GM12873 (cell line): Measurements from ENCODE around the gene GRK5.

Source experiments
- TF ChIP-seq, protein P1 (sequence below): IDR thresholded peaks from 2 replicates; pipeline ENCODE4 v1.5.1; 2012; ENCODE audit warnings: low read depth, mild to moderate bottlenecking, moderate library complexity, low read length, control low read depth; ENCODE audit not compliant: insufficient read depth; ENCODE audit errors: missing control alignments

Gene GRK5

DNA sequence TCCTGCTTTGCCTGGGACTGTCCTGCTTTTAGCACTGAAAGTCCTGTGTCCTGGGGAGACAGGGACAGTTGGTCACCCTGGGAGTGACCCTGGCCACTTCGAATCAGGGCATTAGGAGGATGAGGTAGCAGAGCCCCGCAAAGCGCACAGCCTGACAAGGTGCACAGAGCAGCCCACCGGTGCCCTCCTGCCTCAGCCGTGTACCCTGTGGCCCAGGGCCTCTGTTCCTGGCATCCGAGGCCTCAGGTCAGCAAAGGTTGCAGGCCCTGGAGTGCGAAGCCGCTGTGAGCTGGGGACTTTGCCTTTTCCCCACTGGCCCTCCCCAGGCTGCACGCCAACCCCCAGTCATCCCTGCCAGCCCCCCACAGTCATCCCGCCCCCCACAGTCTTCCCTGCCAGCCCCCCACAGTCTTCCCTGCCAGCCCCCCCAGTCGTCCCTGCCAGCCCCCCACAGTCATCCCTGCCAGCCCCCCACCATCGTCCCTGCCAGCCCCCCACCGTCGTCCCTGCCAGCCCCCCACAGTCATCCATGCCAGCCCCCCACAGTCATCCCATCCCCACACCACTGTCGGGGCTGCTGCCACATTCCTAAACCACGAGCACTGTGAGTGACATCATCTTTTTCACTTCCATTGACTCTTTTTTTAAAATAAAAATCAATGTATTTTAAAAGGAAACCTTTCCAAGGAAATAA is 243.4 kb downstream of the GRK5 start:
- TF ChIP-seq, protein P1, sequence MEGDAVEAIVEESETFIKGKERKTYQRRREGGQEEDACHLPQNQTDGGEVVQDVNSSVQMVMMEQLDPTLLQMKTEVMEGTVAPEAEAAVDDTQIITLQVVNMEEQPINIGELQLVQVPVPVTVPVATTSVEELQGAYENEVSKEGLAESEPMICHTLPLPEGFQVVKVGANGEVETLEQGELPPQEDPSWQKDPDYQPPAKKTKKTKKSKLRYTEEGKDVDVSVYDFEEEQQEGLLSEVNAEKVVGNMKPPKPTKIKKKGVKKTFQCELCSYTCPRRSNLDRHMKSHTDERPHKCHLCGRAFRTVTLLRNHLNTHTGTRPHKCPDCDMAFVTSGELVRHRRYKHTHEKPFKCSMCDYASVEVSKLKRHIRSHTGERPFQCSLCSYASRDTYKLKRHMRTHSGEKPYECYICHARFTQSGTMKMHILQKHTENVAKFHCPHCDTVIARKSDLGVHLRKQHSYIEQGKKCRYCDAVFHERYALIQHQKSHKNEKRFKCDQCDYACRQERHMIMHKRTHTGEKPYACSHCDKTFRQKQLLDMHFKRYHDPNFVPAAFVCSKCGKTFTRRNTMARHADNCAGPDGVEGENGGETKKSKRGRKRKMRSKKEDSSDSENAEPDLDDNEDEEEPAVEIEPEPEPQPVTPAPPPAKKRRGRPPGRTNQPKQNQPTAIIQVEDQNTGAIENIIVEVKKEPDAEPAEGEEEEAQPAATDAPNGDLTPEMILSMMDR, result no peak

DNA sequence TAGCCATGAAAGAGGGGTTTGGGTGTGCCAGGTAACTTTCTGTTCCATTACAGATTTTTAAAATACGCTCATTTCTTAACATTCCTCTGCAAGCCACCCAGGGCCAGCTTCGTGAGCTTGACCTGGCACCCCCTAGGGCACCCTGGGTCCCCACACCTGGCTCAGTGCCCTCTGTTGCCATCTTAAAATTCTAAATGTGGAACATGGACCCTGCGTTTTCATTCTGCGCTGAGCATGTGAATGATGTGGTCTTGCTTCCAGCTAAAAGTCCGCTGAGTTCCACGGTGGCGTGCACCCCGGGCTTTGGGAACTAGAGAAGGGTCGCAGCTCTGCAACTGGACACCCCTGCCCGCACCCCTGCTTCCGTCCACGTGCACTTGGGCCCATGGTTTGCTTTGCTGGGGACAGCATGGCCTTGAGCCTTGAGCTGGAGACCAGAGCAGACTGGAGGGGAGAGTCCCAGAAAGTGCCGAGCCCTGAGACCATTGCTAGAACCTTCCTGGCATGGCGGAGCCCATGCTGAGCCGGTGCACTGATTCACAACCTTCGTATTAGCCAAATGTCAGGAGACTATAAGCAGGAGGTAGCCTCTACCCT is 244.0 kb downstream of the GRK5 start:
- TF ChIP-seq, protein P1, result no peak

DNA sequence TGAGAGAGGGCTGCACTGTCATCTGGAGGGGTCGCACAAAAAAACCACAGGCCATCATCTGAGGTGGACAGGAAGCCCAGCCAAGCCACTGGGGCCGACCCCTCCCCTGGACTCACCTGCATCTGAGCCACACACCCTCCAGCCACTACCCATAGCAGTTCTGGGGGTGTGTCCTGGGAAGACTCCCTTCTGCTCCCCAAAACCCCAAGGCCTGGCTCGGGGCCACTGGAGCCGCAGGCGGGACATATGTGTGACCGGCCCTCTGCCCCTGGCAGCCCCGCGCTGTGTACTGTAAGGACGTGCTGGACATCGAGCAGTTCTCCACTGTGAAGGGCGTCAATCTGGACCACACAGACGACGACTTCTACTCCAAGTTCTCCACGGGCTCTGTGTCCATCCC is 245.0 kb downstream of the GRK5 start:
- TF ChIP-seq, protein P1, result no peak

DNA sequence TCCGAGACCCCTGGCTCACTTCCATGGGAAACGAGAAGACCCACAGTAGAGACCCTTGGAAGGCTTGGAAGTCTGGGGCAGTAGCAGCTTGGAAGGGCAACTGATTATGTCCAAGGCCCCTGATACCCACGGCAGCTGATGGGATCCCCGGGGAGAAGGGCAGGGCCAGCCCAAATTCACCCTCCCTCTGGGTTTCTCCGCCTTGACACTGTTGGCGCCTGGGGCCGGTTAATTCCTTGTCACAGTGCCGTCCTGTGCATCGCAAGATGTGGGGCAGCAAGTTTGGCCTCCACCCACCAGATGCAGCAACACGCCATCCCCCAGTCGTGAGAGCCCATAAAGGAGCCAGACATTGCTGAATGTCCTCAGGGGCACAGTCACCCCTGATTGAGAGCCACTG is 245.9 kb downstream of the GRK5 start:
- TF ChIP-seq, protein P1, result no peak

DNA sequence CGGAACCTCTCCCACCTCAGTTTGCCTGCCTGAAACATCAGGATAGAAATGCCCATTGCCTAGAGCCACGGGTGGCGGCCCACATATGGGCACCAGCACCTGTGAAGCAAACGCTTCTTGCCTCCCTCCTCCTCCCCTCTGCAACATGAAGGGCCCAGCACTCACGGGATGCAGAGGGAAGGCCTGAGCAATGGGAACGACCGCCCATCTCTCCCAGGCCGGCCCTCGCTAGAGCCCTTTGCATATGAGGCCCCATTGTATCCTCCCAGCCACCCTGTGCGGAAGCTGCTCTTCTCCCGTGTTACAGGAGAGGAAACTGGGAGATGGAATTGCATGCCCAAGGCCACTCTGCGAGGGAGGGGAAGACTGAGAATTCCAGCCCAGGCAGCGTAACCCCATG is 246.9 kb downstream of the GRK5 start:
- TF ChIP-seq, protein P1, result no peak

DNA sequence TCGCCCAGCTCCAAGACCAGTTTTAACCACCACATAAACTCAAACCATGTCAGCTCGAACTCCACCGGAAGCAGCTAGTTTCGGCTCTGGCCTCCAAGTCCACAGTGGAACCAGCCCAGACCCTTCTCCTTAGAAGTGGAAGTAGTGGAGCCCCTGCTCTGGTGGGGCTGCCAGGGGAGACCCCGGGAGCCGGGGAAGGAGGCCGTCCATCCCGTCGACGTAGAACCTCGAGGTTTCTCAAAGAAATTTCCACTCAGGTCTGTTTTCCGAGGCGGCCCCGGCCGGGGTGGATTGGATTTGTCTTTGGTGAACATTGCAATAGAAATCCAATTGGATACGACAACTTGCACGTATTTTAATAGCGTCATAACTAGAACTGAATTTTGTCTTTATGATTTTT is 247.6 kb downstream of the GRK5 start:
- TF ChIP-seq, protein P1, result no peak

DNA sequence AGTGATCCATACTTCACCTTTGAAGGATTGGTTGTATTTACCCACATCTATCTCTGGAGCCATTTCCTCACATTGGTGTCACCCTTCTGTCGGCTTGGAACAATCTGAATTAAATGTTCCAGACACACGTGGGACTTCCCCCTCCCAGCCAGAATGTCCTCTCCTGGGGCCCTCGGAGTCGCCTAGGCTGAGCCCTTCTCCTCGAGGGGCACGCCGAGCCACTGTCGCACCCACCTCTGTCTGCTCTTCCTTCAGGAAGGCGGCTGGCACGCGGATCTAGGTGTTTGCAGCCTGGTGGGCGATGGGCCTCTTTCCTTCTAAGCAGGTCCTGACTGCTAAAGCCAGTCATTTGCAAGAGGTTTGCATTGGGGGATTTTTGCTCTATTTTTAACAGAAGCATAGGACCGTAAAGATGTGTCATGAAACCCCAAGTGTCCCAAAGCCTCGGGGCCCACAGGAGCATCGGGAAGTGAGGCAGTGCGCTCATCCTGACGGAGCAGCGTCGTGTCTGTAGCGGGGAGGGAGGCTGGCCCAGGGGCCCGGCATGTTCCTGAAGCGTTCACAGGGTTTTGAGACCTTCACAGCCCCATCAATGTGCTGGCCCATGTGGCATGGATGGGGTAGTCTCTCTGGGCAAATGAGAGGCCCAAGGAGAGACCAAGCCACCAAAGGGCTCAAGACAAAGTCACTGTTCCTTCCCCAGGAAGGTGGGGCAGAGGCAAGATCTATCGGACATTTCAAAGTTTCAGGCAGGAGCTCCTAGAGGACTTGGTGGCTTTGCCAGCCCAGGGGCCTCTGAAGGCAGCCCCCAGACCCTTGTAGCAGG is 248.5 kb downstream of the GRK5 start:
- TF ChIP-seq, protein P1, result no peak
